Suppressor macrophage treated with lipopolysaccharide for 4 hours (primary cell): ENCODE results near the gene RPUSD3.
"Not testable (repeated sequence)": the region's sequence is repeated elsewhere in the genome, so short reads cannot be mapped to it uniquely, and the experiment has no call there.

Experiments
- DNase-seq: peaks from one replicate; pipeline ENCODE4 v3.0.0-alpha.2; 2020

The RPUSD3 gene

DNA sequence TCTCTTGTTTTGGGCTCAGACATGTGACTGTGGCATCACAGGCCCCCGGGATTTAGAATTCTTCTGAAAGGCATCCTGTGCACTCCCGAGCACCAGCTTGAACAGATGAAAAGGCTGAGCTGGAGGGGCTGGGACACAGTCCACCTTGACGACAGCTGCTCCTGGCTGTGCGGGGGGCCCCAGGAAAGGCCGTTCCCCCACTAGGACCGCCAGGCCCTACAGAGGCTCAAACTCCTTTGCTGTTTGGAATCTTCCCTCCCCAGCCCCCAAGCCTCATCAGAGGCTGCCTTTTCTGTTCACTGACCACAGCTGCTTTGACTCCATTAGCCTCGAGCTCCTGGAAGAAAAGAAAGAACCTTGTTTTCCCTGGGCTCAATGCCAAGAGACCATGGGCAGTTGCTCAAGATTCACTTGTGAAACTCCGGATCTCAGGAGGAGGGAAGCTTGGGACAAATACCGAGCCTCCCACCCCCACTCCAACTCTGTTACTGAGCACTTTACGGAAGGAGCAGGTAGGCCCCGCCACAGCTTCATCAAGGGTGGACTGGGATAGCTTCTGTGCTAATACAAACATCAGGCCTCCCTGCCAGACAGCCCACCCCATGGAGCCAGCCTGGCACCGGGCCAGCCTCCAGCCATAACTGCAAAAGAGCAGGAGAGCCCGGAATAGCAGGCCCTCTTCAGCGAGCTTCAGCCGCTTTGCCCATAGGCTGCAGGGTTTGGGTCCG lies 20.6 kb upstream of the RPUSD3 start:
- DNase-seq: peak; percentile 71

DNA sequence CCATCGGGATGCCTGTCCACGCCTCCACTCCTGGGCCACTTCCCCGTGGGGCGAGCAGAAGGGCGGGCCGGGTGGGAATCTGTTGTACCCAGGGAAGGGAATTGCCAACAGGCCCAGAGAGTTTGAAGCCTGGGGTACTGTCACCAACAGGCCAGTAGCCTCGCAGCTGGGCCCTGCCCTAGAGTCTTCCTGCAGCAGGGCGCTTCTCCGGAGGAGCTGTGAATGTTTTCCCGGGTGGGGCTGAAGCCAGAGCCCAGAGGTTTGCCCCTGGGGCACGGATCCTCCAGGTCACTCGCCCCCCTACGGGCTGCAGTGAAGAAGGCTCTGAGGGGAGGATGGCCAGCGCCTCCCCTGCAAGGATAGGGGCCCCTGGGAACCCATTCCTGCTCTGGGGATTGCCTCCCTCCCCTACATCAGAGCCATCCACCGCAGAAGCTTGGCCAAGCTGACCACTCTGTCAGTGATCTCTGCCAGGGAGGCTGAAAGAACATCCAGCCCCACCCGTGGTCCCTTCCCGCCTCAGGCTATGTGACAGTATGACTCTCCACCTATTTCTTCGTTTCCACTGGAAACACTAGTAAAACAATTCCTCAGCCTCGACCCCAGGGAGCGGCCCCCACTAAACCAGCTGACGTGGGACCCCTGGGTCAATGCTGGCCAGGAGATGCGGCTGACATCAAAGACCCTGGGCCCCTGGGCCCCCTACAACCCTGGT lies 19.4 kb upstream of the RPUSD3 start:
- DNase-seq: no peak

DNA sequence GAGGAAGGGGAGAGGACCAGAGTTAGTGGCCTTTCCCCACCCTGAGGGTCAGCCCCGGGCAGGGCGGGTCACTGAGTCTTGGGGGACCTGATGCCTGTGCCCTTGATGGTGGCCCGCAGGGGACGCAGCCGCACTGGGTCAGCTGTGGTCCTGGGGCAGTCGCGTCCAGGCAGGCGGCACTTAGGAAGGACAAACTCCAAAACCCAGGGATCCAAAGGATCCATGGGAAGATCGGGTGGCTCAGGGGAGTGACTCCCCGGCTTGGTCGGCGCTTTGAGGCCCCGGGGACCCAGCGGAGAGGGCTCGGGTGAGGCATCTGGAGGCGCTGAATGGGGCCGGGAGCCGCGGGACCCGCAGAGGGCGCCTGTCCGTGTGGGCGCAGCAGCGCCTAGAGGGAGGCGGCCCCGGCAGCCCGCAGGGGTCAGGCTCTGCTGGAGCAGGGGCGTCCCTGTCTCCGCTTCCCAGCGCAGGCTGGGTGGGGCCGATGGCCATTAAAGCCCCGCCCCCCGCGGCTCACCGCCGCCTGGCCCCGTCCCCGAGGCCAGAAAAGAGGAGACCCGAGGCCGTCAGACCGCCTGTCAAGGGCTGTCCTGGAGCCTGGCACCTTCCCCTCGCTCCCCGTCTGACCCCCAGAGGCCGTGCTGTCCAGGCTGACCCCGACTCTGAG lies 18.7 kb upstream of the RPUSD3 start:
- peak; percentile 41 for DNase-seq

- DNase-seq: no peak
Observed at GRCh38 chr3:9861626-9862130, 17.9 kb upstream of the RPUSD3 start.

GRCh38 chr3:9861201-9861600 lies 17.4 kb upstream of the RPUSD3 start:
- DNase-seq: no peak

DNA sequence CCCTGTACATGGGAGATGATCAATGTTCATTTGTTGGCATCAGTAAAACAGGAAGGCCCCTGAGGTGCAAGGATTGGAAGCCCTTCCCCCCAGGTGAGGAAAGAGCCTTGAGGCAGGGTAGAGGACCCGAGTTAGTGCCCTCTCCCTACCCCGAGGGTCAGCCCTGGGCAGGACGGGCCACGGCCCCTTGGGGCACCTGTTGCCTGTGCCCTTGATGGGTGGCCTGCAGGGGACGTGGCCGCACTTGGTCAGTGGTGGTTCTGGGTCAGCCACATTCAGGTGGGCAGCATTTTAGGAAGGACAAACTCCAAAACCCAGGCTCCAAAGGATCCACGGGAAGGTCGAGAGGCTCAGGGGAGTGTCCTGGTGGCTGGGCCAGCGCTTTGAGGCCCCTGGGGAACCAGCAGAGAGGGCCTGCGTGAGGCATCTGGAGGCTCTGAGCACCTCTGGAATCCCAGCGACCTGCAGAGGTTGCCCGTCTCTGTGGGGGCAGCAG lies 15.8 kb upstream of the RPUSD3 start:
- DNase-seq: no peak

DNA sequence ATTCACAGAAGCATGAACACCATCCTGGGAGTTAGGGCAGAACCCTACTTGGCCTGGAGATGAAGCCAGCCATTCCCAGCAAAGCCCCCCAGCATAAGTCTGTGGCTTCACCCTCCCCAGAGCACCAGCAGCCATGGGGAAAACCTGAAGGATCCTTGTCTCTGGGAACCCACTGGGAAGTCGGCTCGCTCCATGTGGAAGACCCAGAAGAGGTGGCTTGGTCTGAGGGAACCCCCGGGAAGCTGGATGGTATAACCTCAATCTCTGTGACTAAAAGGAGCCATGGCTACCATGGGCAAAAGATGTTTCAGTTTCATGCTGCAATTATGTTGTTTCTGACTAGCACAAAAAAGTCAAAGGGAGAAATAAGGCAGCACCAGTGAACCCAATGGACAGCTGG lies 11.8 kb upstream of the RPUSD3 start:
- no peak for DNase-seq

GRCh38 chr3:9854291-9854940 lies 10.6 kb upstream of the RPUSD3 start:
- DNase-seq: not testable (repeated sequence)

DNA sequence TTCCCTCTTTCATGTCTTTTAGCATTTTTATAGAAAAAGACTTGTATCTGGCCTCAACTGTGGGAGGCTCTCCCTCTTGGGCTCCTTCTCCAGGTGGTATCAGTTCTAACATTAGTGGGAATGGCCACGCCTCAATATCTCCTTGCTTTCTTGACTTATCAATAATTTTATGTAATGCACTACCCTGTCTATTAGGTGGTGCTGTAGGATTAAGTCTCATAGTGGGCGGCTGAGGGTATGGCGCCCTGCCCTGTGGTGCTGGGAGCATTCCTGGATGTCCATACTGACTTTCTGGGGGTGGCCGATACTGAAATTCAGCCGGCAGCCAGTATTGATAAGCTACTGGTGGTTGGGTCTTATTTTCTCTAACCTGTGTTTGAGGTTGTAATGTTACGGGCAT lies 8.7 kb upstream of the RPUSD3 start:
- no peak for DNase-seq

- not testable (repeated sequence) for DNase-seq
Observed at GRCh38 chr3:9851926-9852325, 8.1 kb upstream of the RPUSD3 start.

DNA sequence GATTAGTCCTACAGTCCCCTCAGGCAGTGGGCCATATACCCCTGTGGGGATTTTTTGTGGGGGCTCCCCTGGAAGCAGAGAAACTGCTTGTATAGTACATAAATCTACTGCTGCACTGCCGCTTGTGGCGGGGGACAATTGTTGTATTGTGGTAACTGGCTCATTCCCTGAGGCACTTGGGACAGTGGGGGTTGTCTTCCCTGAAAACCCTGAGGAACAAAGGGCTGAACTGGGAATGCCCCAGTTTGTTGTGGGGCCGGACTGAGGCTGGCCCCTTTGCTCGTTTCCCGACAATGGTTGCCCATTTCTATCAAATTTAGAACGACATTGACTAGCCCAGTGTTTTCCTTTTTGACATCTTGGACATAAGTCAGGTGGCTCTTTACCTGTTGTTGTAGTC lies 7.6 kb upstream of the RPUSD3 start:
- DNase-seq: not testable (repeated sequence)

GRCh38 chr3:9848860-9849259 lies 5.1 kb upstream of the RPUSD3 start:
- peak; percentile 36 for DNase-seq

- not testable (repeated sequence) for DNase-seq
Observed at GRCh38 chr3:9847870-9848269, 4.1 kb upstream of the RPUSD3 start.

GRCh38 chr3:9846931-9847488 lies 3.2 kb upstream of the RPUSD3 start:
- no peak for DNase-seq

DNA sequence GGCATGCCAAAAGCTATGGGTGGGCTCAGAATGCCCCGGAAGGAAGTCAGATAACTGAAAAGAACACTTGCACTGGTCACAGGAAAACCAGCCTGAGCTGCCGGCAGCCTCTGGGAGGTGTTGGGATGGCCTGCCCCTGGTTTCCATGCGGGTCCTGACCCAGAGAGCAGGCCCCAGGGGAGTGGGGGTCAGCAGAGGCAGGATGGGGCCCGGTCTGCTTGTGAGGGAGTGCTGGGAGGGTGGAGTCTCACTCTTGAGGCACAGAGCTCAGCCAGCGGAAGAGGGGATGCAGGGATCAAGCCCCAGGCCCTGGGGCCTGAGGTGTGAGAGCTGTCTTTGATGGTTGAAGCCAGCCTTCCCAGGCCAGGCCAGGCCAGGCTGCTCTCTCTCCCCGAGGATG lies 2.4 kb upstream of the RPUSD3 start:
- DNase-seq: no peak

GRCh38 chr3:9841015-9841414 lies 2.8 kb downstream of the RPUSD3 start:
- no peak for DNase-seq

GRCh38 chr3:9838856-9839255 lies 5.0 kb downstream of the RPUSD3 start:
- no peak for DNase-seq

DNA sequence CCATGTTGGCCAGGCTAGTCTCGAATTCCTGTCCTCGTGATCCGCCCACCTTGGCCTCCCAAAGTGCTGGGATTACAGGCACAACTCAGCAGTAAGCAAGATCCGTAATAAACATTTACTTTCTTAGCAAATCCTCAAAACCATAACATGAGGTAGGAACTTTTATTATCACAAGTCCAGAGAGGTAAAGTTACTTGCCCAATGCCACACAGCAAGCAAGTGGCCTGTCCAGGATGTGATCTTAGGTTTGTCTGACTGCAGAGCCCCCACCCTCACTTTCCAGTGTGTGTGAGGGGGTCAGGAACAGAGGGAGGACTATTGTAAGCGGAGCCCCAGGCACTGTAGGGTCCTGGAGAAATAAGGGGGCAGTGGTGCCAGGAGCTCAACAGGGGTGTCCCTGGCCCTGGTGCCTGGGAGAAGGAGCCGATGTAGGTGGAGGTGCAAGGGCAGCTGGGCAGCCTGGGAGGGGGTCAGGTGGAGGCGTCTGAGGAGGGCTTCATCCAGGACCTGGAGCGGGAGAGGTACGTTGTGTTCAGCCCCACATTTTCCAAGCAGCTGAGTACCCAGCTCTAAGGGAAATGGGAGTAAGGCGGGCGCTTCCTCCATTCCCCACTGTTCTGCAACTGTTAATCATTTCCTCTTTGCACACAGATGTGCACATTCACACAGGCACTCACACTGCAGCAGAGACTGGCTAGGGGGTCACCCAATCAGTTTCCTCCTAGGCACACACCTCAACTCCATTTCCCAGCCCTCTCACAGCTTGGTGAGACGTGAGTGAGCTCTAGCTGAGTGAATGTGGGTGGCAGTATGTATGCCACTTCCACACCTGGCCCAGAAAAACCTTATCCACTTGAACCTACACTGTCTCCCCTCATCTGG lies 5.9 kb downstream of the RPUSD3 start:
- peak; percentile 18 for DNase-seq

GRCh38 chr3:9834520-9835380 lies 9.1 kb downstream of the RPUSD3 start:
- no peak for DNase-seq

DNA sequence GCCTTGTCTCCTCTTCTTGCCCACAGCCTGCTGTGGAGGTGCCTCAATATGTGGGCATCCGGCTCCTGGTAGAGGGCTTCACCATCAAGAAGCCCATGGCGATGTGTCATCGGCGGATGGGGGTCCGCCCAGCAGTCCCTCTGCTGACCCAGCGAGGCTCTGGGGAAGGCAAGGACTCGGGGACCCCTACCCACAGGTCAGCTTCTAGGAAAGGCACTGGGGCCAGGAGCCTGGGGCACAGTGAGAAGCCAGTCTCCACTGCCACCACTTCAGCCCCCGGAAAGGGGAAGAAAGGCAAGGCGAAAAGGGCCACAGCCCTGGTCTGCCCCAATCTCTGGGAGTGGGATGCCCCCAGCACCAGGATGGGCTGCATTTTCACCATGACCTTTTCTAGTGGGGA lies 10.7 kb downstream of the RPUSD3 start:
- DNase-seq: no peak

DNA sequence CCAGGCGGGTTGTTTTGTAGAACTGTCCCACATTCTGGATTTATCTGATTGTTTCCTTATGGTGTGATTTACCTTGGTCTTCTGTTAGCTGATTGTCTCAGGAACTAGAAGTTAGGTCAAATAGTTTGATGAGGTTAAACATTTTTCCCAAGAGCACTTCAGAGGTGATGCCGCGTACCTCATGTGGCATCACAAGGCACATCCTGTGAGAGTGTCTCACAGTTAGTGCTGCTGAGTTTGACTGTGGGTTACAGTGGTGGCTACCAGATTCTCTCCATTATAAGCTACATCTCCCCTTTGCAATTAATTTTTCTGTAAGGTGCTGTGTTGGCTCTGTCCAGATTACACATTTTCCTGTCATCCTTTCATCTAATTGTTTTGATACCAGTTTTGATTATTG lies 12.6 kb downstream of the RPUSD3 start:
- no peak for DNase-seq
